GM12864 (cell line): ENCODE results near the gene AFAP1.

Source experiments
- DNase-seq: peaks from one replicate; pipeline ENCODE4 v3.0.0-alpha.2; 2011; ENCODE audit warnings: low read depth
- H3K4me3 ChIP-seq: 2 replicates; pipeline ENCODE4 v1.5.1; 2011; ENCODE audit warnings: mild to moderate bottlenecking, low read depth, low read length, control low read depth
- TF ChIP-seq, protein P1 (sequence below): IDR thresholded peaks from 2 replicates; pipeline ENCODE4 v1.5.1; 2011; ENCODE audit warnings: low read depth, mild to moderate bottlenecking, moderate library complexity, low read length, control low read depth, inconsistent platforms; ENCODE audit errors: missing control alignments

The AFAP1 gene

DNA sequence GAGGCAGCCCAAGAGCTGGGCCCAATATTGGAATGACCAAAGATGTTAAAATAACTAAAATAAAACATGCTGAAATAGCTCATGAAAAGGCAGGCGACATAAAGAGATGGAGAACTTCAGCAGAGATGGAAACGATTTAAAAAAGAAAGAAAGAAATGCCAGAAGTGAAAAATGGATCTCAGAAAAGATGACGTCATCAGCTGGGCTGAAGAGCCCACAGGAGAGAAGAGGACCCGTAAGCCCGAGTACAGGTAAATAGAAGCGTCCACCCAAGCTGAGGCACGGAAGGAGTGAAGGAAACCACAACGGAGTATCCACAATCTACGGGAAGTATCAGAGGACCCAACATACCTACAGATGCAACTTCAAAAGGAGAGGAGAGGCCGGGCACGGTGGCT, 112.8 kb downstream of the AFAP1 start:
- TF ChIP-seq, protein P1, sequence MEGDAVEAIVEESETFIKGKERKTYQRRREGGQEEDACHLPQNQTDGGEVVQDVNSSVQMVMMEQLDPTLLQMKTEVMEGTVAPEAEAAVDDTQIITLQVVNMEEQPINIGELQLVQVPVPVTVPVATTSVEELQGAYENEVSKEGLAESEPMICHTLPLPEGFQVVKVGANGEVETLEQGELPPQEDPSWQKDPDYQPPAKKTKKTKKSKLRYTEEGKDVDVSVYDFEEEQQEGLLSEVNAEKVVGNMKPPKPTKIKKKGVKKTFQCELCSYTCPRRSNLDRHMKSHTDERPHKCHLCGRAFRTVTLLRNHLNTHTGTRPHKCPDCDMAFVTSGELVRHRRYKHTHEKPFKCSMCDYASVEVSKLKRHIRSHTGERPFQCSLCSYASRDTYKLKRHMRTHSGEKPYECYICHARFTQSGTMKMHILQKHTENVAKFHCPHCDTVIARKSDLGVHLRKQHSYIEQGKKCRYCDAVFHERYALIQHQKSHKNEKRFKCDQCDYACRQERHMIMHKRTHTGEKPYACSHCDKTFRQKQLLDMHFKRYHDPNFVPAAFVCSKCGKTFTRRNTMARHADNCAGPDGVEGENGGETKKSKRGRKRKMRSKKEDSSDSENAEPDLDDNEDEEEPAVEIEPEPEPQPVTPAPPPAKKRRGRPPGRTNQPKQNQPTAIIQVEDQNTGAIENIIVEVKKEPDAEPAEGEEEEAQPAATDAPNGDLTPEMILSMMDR = no peak
- no peak for DNase-seq
- no peak overlapping the region for H3K4me3 ChIP-seq

DNA sequence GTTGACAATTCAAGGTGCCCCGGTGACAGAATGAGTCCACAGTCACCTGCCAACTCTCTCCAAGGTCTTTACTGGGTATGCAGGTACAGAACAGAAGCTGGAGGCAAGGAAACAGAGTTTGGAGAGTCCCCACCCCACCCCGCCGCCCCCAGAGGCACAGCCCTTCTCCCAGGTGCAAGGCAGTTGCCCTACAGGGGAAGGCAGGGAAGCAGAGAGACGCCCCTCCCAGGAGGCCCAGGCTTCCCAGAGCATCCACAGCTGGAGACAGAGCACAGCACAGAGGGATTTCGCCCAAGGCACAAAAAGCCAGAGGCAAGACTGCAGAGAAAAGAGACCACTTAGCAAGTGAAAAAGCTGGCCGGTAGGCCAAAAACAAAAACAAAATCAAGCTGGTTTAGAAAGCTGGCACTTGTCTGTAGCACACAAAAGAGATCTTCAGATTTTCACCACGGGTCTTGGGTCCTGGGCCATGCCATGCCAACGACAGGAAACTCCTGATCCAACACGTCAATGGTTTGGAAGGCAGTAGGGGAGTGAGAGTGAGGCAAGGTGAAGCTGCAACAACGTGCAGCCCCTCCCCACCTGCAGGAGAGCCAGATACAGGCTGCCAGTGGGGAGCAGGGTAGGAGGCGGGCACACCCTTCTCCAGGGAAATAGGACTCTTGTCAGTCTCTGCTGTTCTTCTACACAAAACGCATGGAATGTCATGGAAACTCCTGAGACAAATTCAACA, 113.3 kb downstream of the AFAP1 start:
- TF ChIP-seq, protein P1 = no peak
- no peak overlapping the region for H3K4me3 ChIP-seq

DNA sequence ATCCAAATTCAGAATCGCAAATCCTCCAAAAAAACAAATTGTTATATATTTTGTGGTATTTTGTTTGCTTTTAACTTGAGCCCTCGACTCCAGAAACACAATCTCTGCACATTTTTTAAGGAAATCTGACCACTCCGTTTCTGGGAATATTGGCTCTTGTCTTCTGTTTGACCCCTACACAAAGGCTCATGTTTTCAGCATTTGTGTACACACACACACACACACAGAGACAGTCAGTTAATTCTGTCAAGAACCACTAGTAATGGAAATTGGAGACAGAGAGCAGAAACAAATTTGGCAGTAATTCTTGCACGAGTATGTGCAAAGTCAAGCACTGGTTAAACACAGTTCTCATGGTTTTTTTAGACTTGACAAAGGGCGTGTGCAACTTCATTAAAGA, 115.4 kb downstream of the AFAP1 start:
- no peak for DNase-seq
- no peak overlapping the region for H3K4me3 ChIP-seq
- TF ChIP-seq, protein P1 = no peak

More for the DNA sequence above, 113.3 kb downstream of the AFAP1 start:
- DNase-seq = no peak

DNA sequence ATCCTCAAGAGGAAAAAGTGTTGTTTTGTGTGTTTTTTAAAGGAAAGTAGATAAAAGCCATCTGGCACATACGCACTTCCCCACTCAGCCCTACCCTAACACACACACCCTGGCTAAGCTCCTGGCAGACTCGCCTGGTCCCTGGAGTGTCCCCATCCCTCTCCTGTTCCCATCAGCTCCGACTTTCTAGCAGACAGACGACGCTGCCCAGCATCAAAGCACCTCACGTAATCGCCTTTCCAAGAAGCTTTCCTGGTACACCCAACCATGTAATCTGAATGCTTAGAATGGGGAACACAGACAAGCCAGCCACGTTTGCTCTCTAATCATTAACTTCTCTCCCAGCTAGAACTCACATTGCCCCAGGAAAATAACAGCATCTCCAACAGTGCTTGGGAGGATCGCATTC, 116.2 kb downstream of the AFAP1 start:
- TF ChIP-seq, protein P1 = no peak
- no peak for DNase-seq

DNA sequence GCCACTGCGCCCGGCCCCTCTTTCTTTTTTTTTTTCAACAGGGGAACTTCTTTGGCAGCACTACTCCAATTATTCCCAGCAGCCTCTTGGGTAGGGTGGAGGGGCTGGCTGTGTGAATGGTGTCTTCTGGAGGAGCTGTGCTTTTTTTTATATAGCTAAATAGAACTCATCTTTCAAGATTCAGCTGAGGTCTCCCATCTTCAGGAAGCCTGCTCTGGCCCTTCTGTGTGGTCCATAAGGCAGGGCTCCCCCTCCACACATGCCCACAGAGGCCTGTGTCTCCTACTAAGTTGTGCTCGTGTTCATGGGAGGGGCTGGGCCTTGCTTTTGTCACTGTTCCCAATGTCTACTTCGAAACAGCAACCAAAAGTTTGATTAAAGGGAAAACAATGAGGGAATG, 116.8 kb downstream of the AFAP1 start:
- no peak overlapping the region for H3K4me3 ChIP-seq
- TF ChIP-seq, protein P1 = no peak
- DNase-seq = no peak

More for the DNA sequence above, 116.2 kb downstream of the AFAP1 start:
- H3K4me3 ChIP-seq = no peak overlapping the region

DNA sequence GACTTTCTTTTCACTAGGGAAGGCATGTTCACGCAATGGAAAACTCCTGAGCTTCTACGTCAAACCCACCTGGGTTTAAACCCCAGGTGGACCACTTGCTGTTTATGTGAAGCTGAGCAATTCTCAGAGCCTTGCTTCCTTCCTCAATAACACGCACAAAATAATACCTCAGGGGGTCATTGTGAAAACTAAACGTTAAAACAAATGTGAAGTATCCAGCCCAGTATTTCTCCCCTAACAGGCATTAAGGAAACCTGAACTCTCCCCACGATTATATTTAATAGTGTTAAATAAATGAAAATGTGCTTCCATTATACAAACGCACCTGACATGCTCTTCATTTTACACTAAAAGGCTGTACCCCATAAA, 117.5 kb downstream of the AFAP1 start:
- TF ChIP-seq, protein P1 = no peak
- H3K4me3 ChIP-seq = no peak overlapping the region
- DNase-seq = no peak

DNA sequence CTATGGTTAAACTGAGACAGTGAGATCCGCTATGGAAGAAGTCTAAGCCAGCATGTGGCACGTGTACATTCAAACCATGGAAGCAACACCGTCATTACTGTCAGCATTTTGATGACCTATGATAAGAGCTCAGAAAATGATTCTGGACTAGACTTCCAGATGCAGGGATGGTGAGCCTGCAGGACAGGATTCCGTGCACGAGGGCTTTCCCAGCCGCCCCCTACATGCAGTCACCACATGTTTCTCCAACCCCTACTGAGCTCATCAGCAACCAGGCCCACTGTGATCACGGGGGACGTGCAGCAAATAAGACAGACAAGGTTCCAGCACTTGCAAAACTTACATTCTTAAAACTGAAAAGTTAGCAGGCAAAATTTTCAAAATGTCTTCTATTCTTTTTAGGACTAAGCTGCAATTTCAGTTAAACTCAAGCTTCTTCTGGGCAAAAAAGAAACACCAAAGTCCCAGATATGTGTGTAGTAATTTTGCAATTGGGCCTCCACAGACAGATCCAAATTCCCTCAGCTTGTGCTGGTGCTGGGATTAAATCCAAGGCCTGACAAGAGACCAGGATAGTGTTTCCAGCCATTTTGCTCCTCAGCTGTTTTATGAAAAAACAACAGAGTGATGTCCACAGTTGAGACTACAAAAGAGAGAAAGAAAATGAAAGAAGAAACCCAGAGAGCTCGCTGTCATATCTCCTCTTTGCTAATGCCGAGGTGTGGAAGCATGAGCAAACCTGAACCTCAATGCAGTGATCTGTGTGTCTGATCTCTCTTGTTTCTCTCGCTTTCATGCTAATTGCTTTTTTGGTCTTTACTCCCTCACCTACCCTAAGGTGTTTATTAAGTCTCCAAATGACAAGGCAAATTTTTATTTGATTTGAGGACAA, 118.2 kb downstream of the AFAP1 start:
- DNase-seq = no peak
- H3K4me3 ChIP-seq = no peak overlapping the region
- TF ChIP-seq, protein P1 = no peak
